ENCODE measurements around the gene ASRGL1.

DNA sequence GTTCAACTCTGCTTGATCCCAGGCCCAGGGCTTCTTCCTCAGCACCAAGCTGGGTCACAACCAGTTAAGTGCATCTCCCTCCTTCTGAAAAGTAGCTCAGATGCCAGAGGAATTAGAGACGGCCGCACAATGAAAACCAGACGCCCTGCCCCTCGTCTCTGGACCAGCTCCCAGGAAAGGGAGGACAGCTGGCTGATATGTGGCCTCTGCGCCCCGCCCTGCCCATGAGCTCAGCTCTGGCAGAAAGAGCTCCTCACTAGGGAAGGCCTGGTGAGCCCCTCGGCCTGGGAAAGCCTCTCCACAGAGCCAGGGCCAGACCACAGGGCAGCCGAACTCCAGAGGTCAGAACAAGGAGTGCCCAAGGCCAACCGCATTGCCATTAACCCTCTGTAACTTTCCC lies 63.5 kb downstream of the ASRGL1 start:
- TF ChIP-seq POLR2A (IDR thresholded peaks at IDR 0.05) = no peak
- TF ChIP-seq, protein P1, sequence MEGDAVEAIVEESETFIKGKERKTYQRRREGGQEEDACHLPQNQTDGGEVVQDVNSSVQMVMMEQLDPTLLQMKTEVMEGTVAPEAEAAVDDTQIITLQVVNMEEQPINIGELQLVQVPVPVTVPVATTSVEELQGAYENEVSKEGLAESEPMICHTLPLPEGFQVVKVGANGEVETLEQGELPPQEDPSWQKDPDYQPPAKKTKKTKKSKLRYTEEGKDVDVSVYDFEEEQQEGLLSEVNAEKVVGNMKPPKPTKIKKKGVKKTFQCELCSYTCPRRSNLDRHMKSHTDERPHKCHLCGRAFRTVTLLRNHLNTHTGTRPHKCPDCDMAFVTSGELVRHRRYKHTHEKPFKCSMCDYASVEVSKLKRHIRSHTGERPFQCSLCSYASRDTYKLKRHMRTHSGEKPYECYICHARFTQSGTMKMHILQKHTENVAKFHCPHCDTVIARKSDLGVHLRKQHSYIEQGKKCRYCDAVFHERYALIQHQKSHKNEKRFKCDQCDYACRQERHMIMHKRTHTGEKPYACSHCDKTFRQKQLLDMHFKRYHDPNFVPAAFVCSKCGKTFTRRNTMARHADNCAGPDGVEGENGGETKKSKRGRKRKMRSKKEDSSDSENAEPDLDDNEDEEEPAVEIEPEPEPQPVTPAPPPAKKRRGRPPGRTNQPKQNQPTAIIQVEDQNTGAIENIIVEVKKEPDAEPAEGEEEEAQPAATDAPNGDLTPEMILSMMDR (IDR thresholded peaks at IDR 0.05) = no peak
